ENCODE results near the gene WWOX.
A peak's percentile ranks its signal among the peaks of the same experiment; 100 is the strongest.

The WWOX gene

GRCh38 chr16:79008036-79008868 is 908.8 kb downstream of the WWOX start:
- DNase-seq (ENCODE audit: low read depth), result no peak
- TF ChIP-seq, protein P1, sequence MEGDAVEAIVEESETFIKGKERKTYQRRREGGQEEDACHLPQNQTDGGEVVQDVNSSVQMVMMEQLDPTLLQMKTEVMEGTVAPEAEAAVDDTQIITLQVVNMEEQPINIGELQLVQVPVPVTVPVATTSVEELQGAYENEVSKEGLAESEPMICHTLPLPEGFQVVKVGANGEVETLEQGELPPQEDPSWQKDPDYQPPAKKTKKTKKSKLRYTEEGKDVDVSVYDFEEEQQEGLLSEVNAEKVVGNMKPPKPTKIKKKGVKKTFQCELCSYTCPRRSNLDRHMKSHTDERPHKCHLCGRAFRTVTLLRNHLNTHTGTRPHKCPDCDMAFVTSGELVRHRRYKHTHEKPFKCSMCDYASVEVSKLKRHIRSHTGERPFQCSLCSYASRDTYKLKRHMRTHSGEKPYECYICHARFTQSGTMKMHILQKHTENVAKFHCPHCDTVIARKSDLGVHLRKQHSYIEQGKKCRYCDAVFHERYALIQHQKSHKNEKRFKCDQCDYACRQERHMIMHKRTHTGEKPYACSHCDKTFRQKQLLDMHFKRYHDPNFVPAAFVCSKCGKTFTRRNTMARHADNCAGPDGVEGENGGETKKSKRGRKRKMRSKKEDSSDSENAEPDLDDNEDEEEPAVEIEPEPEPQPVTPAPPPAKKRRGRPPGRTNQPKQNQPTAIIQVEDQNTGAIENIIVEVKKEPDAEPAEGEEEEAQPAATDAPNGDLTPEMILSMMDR (IDR thresholded peaks at IDR 0.05; ENCODE audit: insufficient read depth, low read depth, low read length, missing control alignments), result no peak
- no peak overlapping the region for H3K4me3 ChIP-seq (ENCODE audit: low read length)

GRCh38 chr16:79008869-79009179 is 909.4 kb downstream of the WWOX start:
- TF ChIP-seq, protein P1 (IDR thresholded peaks at IDR 0.05; ENCODE audit: insufficient read depth, low read depth, low read length, missing control alignments), result no peak
- H3K4me3 ChIP-seq (ENCODE audit: low read length), result no peak overlapping the region
- DNase-seq (ENCODE audit: low read depth), result peak; percentile 74

DNA sequence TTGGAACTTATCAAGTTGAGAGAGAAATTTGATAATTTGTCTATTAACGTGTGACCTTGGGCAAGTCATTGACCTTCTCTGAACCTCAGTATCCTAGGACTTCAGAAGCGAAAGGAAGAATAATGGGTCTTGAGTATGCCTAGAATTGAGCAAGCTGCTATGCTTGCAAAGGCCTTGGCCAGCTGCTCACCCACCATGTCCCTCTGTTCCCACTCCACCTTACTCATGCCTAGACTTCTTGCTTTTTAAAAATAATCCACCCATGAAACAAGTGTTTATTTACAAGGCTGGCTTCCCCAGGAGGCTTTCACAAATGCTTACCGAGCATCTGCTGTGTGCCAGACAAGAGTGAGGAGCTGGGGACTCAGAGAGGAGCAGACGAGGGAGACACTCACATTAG is 910.4 kb downstream of the WWOX start:
- DNase-seq (ENCODE audit: low read depth), result no peak
- TF ChIP-seq, protein P1 (IDR thresholded peaks at IDR 0.05; ENCODE audit: insufficient read depth, low read depth, low read length, missing control alignments), result no peak
- H3K4me3 ChIP-seq (ENCODE audit: low read length), result no peak overlapping the region

GRCh38 chr16:79011282-79011681 is 911.8 kb downstream of the WWOX start:
- DNase-seq (ENCODE audit: low read depth), result no peak
- TF ChIP-seq, protein P1 (IDR thresholded peaks at IDR 0.05; ENCODE audit: insufficient read depth, low read depth, low read length, missing control alignments), result no peak
- no peak overlapping the region for H3K4me3 ChIP-seq (ENCODE audit: low read length)

- no peak overlapping the region for H3K4me3 ChIP-seq (ENCODE audit: low read length)
- peak; percentile 9 for DNase-seq (ENCODE audit: low read depth)
- TF ChIP-seq, protein P1 (IDR thresholded peaks at IDR 0.05; ENCODE audit: insufficient read depth, low read depth, low read length, missing control alignments), result no peak
These were observed 913.4 kb downstream of the WWOX start for GRCh38 chr16:79012671-79013434.

DNA sequence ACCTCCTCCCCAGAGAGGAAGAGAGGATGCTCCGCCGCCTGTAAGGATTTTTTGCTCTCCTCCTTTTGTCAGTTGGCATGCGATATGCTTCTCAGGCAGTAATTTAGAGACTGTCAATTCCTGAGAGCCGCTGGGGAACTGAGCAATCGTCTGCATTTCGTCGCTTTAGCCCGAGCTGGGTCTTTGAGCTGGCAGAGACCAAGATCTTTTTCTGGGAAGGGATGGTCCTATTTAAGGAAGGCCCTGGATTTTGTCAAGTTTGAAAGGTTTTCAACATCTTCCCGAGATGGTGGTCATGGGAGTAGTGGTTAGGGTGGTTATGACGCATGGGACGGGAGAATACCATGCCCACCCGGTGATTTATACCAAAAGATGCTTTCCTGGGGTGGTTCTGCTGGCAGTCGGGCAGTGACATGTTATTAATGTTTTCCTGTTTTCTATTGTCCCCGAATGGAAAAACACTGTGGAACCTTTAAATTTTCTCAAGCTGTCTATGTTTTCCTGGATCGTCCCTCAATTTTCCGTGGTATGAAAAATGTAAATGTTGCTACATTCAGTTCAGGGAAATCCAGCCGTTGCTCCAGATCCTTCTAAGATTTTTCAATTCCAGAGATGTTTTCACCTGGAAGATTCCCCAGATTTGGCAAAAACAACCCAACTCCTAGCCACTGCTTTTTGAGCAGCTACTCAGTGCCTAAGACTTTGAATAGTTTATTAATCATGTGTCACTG is 914.6 kb downstream of the WWOX start:
- DNase-seq (ENCODE audit: low read depth), result no peak
- TF ChIP-seq, protein P1 (IDR thresholded peaks at IDR 0.05; ENCODE audit: insufficient read depth, low read depth, low read length, missing control alignments), result no peak
- no peak overlapping the region for H3K4me3 ChIP-seq (ENCODE audit: low read length)

Measured in epithelial cell of esophagus (primary cell).